Ammon's horn (tissue), 1 donor: ENCODE results near the gene DROSHA.
"Not testable (repeated sequence)": the region's sequence is repeated elsewhere in the genome, so short reads cannot be mapped to it uniquely, and the experiment has no call there.

Source experiments
- DNase-seq: peaks from one replicate; pipeline ENCODE4 v3.0.0-alpha.2; 2016; ENCODE audit warnings: low spot score

DROSHA gene

DNA sequence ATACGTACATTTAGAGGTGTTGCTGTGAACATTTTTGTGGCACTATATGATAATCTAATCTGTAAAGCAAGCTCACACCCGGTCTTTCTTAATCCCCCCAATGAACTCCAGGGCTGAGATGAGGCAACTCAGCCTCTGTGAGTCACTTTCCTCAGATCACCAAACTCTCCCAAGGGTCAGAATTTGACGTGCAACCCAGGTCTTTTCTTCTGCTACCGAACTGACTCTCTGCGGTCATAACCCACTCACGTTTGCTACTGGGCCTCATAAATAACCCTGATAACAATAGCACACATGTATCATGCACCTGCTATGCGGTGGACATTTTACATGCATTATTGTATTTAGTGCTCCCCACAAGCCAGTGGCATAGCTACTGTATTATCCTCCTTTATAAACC is 153.1 kb downstream of the DROSHA start:
- no peak for DNase-seq

- no peak for DNase-seq
Observed at GRCh38 chr5:31378136-31378535, 153.8 kb downstream of the DROSHA start.

- DNase-seq = no peak
Observed at GRCh38 chr5:31377274-31377946, 154.5 kb downstream of the DROSHA start.

GRCh38 chr5:31375999-31376720 is 155.7 kb downstream of the DROSHA start:
- DNase-seq = no peak

DNA sequence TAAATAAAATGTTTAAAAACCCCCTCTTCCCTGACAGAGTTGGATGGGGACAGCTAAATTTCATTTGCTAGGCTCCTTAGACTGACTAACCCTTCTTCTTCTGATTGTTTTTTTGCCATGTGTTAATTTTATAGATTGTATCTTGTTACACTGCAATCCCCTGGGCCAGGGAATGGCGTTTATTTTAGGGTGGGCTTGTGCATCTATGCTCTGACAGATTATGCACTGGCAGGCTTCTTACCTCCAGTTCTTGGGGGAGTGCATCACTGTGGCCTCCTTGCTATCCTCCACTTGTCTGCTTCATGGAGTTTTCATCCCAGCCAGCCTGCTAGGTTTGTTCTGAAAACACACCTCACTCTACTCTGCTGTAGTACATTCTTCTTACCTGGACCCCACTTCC is 159.8 kb downstream of the DROSHA start:
- DNase-seq = no peak

- no peak for DNase-seq
Observed at GRCh38 chr5:31366941-31367340, 165.0 kb downstream of the DROSHA start.

DNA sequence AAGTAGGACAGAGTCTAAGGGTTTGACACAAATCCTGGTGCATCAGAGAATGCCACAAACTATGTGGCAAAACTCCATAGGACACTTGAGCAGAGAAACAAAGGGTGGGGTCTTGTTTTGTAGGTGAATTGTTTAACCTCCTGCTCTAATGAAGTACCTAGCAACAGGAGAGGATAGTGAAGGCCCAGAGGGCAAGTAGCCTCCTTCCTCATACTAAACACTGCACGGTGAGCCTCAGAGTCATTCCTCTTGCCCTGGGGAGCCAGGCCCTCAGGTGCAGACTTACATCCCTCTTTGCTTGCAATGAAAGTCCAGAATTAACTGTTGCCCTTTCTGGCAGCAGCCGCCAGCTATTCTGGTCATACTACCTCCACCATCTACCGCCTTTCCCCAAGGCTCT is 166.1 kb downstream of the DROSHA start:
- no peak for DNase-seq

- no peak for DNase-seq
Observed at GRCh38 chr5:31364881-31365636, 166.8 kb downstream of the DROSHA start.

- no peak for DNase-seq
Observed at GRCh38 chr5:31362931-31363568, 168.8 kb downstream of the DROSHA start.

GRCh38 chr5:31362529-31362900 is 169.4 kb downstream of the DROSHA start:
- DNase-seq = no peak

GRCh38 chr5:31361704-31362528 is 170.0 kb downstream of the DROSHA start:
- DNase-seq = not testable (repeated sequence)

DNA sequence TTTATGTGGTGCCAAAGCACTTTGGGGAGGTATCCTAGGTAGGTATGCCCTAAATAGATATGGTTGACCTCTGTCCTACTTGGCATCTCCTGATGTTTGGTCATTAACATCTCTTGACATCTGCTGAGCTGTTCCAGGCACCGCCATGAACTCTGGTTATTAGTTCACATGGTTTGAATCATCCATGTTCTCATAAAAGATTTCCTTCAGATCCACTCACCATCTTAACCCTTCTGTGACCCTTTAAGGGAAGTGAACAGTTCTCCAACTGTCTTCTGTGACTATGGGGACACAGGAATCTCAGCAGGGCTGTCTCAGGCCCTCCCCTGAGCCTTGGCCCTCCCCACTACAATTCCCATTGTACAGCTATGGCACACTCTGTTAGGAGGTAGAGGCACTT is 170.7 kb downstream of the DROSHA start:
- no peak for DNase-seq

DNA sequence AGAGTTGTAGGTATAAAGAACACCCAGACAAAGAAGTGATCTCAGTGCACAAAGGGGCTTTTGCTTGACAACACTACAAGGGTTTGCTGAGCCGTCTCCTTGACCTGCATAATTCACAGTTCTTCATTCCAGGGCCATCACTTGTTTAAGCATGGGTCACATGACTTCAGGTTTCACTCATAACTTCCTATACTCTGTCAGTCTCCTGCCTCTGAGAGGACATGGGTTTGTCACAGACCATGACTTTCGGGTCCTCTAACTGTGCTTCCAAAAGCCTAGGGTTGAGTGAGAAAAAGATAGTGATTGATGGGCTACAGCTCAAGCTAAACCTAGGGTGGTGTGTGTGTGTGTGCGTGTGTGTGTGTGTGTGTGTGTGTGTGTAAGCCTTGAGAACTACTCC is 172.1 kb downstream of the DROSHA start:
- no peak for DNase-seq

DNA sequence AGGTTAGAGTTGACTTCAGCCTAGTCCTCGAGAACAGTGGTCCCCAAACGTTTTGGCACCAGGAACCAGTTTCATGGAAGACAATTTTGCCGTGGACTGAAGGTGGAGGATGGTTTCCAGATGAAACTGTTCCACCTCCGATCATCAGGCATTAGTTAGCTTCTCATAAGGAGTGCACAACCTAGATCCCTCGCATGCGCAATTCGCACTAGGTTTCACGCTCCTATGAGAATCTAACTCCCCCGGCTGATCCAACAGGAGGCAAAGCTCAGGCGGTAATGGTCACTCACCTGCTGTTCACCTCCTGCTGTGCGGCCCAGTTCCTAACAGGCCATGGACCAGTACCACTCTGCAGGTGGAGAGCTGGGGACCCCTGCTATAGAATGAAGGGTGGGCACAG is 174.9 kb downstream of the DROSHA start:
- DNase-seq = no peak

DNA sequence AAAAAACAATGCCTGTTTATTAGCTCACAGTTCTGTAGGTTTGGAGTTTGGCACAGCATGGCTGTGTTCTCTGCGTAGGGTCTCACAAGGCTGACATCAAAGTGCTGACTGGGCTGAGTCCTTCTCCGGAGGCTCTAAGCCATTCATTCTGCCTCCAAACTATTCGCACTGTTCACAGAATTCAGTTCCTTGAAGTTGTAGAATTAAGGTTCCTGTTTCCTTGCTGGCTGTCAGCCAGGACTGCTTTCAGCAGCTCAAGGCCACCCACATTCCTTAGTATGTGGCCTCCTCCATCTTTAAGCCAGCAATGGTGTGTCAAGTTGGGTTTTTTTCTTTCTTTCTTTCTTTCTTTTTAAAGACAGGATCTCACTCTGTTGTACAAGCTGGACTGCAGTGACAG is 176.6 kb downstream of the DROSHA start:
- no peak for DNase-seq
